ENCODE measurements around the gene LHPP.

DNA sequence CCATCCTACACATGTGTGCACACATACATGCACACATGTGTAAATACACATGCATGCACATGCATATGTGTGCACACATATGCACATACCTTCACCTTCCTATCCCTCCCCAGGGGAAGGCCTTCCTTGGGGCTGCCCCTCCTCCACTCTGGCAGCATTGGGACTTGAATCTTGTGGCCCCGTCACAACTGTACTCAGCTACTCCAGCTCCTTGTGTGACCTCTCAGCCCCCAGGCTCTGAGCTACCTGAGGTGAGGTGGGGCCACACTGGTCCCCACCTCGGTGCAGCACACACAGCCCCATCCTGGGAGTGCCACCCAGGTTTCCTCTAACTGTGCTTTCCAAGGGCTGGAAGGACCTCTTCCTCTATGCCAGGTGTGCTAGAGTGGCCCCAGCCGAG lies 116.0 kb downstream of the LHPP start:
- TF ChIP-seq CTCF (conservative IDR thresholded peaks at IDR 0.05; ENCODE audit: low read depth, low read length) (no peak), EZH2 (IDR thresholded peaks at IDR 0.05; ENCODE audit: low read length, unreplicated experiment) (no peak), EZH2phosphoT487 (IDR thresholded peaks at IDR 0.05; ENCODE audit: borderline replicate concordance, low read length) (no peak)
